Measurements from ENCODE around the gene ALK.

ALK gene

DNA sequence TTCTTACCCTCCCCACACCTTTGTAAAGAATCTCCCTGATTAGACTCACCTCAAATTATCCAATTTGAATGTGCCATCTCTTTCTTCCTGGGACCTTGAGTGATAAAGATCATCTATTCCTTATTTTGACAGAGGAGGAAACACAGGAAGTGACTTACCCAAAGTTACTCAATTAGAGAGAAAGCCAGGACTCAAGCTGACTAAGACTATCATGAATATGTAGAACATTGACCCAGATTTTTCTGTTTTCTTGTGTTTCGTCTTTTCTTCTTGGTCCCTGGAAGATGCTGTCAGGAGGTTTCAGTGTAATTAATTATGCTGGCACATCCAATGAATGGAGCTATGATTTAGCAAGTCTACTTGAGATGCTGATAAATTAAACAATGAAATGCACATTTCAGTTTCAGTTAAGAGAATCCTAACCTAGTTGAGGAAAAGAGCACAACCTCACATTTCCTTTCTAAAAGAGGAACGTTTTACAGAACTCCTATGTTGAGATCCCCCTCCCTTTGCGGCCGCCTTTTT, 425.8 kb downstream of the ALK start:
- Histone ChIP-seq H3K4me3 (ENCODE audit: low read depth, low read length) (no peak overlapping the region), H3K27me3 (ENCODE audit: control insufficient read depth, insufficient read depth, low read length) (no peaks in the 10 kb centered on the region), H3K27ac (ENCODE audit: low read depth, low read length) (no peak overlapping the region), H3K4me1 (ENCODE audit: control insufficient read depth, insufficient read depth, low read length) (no peaks in the 10 kb centered on the region), H3K36me3 (ENCODE audit: control insufficient read depth, insufficient read depth, low read length) (no peaks in the 10 kb centered on the region), H3K9me3 (ENCODE audit: control insufficient read depth, insufficient read depth, low read length) (no peaks in the 10 kb centered on the region), H3K9ac (ENCODE audit: low read depth, low read length) (no peak overlapping the region)

DNA sequence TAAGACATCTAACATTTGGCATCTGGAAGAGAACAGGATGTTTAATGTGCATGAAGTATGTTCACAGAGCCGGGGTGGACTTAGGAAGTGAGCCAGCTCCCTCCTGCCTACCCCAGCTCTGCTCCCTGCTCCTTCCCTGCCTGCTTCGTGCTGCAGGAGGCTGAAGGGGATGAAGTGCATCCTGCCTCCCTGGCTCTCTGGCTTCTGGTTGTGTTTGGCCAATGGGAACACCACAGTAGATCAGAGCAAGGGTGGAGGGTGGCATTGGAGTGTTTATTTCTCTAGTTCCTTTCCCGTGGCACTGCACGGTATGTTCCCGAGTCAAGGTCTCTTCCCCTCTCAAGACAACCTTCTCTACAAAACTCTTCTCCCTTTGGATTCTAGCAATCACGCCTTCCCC, 426.3 kb downstream of the ALK start:
- no peaks in the 10 kb centered on the region for H3K27me3 ChIP-seq (ENCODE audit: control insufficient read depth, insufficient read depth, low read length)
- H3K4me3 ChIP-seq (ENCODE audit: low read depth, low read length), result no peak overlapping the region
- no peaks in the 10 kb centered on the region for H3K4me1 ChIP-seq (ENCODE audit: control insufficient read depth, insufficient read depth, low read length)
- H3K9ac ChIP-seq (ENCODE audit: low read depth, low read length), result no peak overlapping the region
- H3K9me3 ChIP-seq (ENCODE audit: control insufficient read depth, insufficient read depth, low read length), result no peaks in the 10 kb centered on the region
- H3K36me3 ChIP-seq (ENCODE audit: control insufficient read depth, insufficient read depth, low read length), result no peaks in the 10 kb centered on the region
- no peak overlapping the region for H3K27ac ChIP-seq (ENCODE audit: low read depth, low read length)

DNA sequence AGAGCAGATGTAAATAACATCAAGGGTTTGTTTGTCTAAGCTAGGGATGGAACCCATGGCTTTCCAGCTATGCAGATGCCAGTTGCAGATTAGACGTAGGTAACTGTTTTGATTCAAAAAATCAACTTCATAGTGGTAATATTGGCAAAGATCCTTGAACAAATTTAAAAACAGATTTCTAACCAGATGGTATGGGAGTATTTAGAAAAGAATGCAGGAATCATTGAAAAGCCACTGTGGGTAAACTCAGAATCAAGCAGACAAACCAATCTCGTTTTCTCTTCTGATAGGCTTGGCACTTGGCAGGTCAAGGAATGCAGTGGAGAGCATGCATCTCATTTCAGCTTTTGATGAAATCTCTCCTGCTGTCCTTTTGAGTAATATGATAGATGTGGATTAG, 428.7 kb downstream of the ALK start:
- Histone ChIP-seq H3K4me3 (ENCODE audit: low read depth, low read length) (no peak overlapping the region), H3K27me3 (ENCODE audit: control insufficient read depth, insufficient read depth, low read length) (no peaks in the 10 kb centered on the region), H3K9ac (ENCODE audit: low read depth, low read length) (no peak overlapping the region), H3K27ac (ENCODE audit: low read depth, low read length) (no peak overlapping the region), H3K36me3 (ENCODE audit: control insufficient read depth, insufficient read depth, low read length) (no peaks in the 10 kb centered on the region), H3K4me1 (ENCODE audit: control insufficient read depth, insufficient read depth, low read length) (no peaks in the 10 kb centered on the region), H3K9me3 (ENCODE audit: control insufficient read depth, insufficient read depth, low read length) (no peaks in the 10 kb centered on the region)

DNA sequence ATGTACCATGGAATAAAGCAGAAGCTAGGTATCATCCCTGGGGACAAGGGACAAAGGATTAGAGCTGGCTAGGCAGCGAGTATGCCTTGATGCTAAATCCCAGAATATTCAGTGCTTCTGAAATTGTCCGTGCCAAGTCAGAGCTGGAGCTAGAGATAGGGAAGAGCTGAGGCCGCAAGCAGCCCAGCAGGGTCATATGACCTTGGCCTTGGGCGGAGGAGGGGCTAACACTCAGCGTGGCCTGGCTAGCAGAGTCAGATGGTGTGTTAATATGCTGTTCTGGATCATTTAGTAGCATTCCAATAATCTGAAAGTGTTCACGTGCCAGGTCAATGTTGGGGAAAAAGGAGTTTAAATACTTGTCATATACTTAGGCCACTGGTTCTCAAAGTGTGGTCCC, 431.3 kb downstream of the ALK start:
- Histone ChIP-seq H3K9me3 (ENCODE audit: control insufficient read depth, insufficient read depth, low read length) (no peaks in the 10 kb centered on the region), H3K9ac (ENCODE audit: low read depth, low read length) (no peak overlapping the region), H3K27ac (ENCODE audit: low read depth, low read length) (no peak overlapping the region), H3K27me3 (ENCODE audit: control insufficient read depth, insufficient read depth, low read length) (no peaks in the 10 kb centered on the region), H3K4me3 (ENCODE audit: low read depth, low read length) (no peak overlapping the region), H3K4me1 (ENCODE audit: control insufficient read depth, insufficient read depth, low read length) (no peaks in the 10 kb centered on the region), H3K36me3 (ENCODE audit: control insufficient read depth, insufficient read depth, low read length) (no peaks in the 10 kb centered on the region)

DNA sequence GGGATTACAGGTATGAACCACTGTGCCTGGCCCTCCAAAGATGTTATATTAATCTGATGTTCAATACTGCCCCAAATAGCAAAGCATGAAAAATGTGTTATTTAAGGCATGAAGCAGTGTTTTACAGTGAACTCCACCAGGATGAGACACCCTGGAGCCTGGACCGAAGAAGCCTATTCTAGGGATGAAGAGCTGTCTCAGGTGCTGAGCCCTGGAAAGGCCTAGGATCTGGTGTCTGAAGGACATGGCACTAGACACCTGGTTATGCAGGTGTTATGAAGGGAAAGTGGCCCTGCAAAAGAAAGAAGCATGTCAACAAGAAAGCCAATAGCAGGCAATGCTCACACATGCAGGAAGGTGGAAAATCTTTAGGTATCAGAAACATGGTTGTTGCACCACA, 431.8 kb downstream of the ALK start:
- Histone ChIP-seq H3K27ac (ENCODE audit: low read depth, low read length) (no peak overlapping the region), H3K4me3 (ENCODE audit: low read depth, low read length) (no peak overlapping the region), H3K9ac (ENCODE audit: low read depth, low read length) (no peak overlapping the region), H3K9me3 (ENCODE audit: control insufficient read depth, insufficient read depth, low read length) (no peaks in the 10 kb centered on the region), H3K36me3 (ENCODE audit: control insufficient read depth, insufficient read depth, low read length) (no peaks in the 10 kb centered on the region), H3K4me1 (ENCODE audit: control insufficient read depth, insufficient read depth, low read length) (no peaks in the 10 kb centered on the region), H3K27me3 (ENCODE audit: control insufficient read depth, insufficient read depth, low read length) (no peaks in the 10 kb centered on the region)

DNA sequence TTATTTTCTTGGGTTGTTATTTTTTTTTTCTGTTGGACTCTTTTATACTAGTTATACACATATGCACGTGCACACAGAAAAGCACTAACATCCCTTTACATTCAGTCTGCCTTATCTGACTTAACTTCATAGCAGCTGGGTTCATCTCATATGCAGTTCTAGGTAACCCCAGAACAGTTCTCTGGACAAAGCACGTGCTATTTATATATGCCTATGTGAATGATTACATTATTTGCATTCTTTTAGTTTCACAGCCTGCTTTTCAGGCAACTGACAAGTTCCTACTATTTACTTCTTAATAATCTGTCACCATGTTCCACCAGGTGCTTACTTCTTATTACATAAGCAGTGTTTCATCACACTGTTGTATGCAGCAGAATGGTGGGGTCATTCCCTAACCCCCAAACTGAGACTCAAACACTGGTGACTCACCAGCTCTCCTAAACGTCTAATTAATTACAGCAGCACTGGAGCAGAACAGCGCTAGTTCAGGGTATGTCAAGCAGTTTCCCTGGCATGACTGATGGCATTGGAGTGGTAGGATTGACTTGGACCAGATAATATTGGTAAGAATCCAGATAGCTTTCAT, 433.3 kb downstream of the ALK start:
- no peak overlapping the region for H3K27ac ChIP-seq (ENCODE audit: low read depth, low read length)
- H3K27me3 ChIP-seq (ENCODE audit: control insufficient read depth, insufficient read depth, low read length), result no peaks in the 10 kb centered on the region
- no peak overlapping the region for H3K4me3 ChIP-seq (ENCODE audit: low read depth, low read length)
- H3K9ac ChIP-seq (ENCODE audit: low read depth, low read length), result no peak overlapping the region
- H3K36me3 ChIP-seq (ENCODE audit: control insufficient read depth, insufficient read depth, low read length), result no peaks in the 10 kb centered on the region
- no peaks in the 10 kb centered on the region for H3K9me3 ChIP-seq (ENCODE audit: control insufficient read depth, insufficient read depth, low read length)
- no peaks in the 10 kb centered on the region for H3K4me1 ChIP-seq (ENCODE audit: control insufficient read depth, insufficient read depth, low read length)

DNA sequence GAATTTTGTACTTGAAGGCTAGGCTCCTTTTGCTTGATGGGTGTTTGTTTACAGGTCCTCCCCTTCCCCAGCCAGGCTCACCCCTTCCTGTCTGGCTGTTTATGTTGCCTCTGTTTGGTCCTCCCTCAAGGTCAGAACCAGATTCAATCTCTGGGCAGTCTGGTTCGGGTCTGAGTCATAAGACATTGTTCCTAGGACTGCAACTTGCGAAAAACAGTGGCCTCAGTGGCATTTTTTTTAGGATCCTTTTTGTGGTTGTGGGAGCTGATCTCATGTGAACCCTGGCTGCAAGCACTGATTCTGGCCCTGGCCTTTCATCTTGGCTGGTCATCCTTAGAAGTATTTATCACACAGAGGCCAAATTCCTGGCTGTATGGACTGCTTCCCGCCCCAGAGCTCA, 435.8 kb downstream of the ALK start:
- no peaks in the 10 kb centered on the region for H3K27me3 ChIP-seq (ENCODE audit: control insufficient read depth, insufficient read depth, low read length)
- H3K4me1 ChIP-seq (ENCODE audit: control insufficient read depth, insufficient read depth, low read length), result no peaks in the 10 kb centered on the region
- no peaks in the 10 kb centered on the region for H3K36me3 ChIP-seq (ENCODE audit: control insufficient read depth, insufficient read depth, low read length)
- no peak overlapping the region for H3K9ac ChIP-seq (ENCODE audit: low read depth, low read length)
- no peak overlapping the region for H3K27ac ChIP-seq (ENCODE audit: low read depth, low read length)
- no peaks in the 10 kb centered on the region for H3K9me3 ChIP-seq (ENCODE audit: control insufficient read depth, insufficient read depth, low read length)
- no peak overlapping the region for H3K4me3 ChIP-seq (ENCODE audit: low read depth, low read length)

DNA sequence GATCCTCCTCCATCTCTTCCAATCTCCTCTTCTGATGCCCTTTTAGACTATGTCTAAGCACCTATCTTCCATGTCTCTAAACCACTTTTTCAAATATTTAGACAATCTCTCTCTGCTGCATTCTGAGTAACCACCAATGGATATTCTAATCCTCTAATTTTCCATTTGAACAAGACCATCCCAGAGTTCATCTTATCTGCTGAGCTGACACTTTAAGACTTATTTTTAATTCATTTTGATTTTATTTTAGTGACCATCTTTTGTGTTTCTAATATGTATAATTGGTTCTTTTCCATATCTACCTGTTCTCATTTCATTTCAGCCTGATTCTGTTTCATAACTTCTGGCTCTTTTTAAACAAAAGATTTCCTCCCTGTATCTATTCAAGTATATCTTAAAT, 436.3 kb downstream of the ALK start:
- Histone ChIP-seq H3K9me3 (ENCODE audit: control insufficient read depth, insufficient read depth, low read length) (no peaks in the 10 kb centered on the region), H3K27me3 (ENCODE audit: control insufficient read depth, insufficient read depth, low read length) (no peaks in the 10 kb centered on the region), H3K36me3 (ENCODE audit: control insufficient read depth, insufficient read depth, low read length) (no peaks in the 10 kb centered on the region), H3K4me1 (ENCODE audit: control insufficient read depth, insufficient read depth, low read length) (no peaks in the 10 kb centered on the region), H3K27ac (ENCODE audit: low read depth, low read length) (no peak overlapping the region), H3K4me3 (ENCODE audit: low read depth, low read length) (no peak overlapping the region), H3K9ac (ENCODE audit: low read depth, low read length) (no peak overlapping the region)

DNA sequence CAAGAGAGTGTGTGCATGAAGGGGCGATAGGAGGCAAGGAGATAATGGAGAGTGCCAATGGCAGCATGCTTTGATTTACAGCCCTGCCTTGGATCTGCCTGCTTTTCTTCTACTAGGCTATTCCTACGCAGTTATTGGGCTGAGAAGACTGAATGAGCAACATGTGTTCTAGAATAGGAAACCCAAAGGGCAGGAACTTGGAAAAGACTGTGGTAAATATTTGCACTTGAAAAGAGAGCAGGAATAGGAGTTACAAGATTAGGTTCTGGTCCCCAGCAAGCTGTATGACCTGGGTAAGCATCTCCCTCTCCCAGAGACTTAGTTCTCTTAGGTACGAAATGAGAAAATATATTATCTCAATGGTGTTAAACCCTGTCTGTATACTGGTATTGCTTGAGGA, 438.5 kb downstream of the ALK start:
- Histone ChIP-seq H3K9ac (ENCODE audit: low read depth, low read length) (no peak overlapping the region), H3K4me1 (ENCODE audit: control insufficient read depth, insufficient read depth, low read length) (no peaks in the 10 kb centered on the region), H3K4me3 (ENCODE audit: low read depth, low read length) (no peak overlapping the region), H3K36me3 (ENCODE audit: control insufficient read depth, insufficient read depth, low read length) (no peaks in the 10 kb centered on the region), H3K27me3 (ENCODE audit: control insufficient read depth, insufficient read depth, low read length) (no peaks in the 10 kb centered on the region), H3K9me3 (ENCODE audit: control insufficient read depth, insufficient read depth, low read length) (no peaks in the 10 kb centered on the region), H3K27ac (ENCODE audit: low read depth, low read length) (no peak overlapping the region)

DNA sequence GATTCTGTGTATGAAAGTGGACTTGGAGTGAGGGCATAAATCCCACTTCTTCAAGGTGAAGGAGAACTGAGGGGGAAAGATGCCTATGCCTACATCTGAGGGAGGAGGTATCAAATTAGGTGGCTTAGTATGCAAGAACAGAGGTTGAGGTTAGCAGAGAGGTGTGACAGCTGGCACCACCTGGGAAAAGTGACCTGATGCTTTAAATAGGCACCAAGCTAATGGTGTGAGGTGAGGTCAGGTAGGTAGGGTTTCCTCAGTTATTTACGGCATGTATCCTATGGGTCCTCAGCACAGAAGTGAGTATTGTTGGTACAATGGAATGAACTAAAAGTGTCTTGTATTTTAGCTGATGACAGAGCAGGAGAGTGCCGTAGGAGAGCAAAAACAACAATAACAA, 439.0 kb downstream of the ALK start:
- no peaks in the 10 kb centered on the region for H3K27me3 ChIP-seq (ENCODE audit: control insufficient read depth, insufficient read depth, low read length)
- H3K27ac ChIP-seq (ENCODE audit: low read depth, low read length), result no peak overlapping the region
- no peaks in the 10 kb centered on the region for H3K36me3 ChIP-seq (ENCODE audit: control insufficient read depth, insufficient read depth, low read length)
- no peaks in the 10 kb centered on the region for H3K9me3 ChIP-seq (ENCODE audit: control insufficient read depth, insufficient read depth, low read length)
- H3K9ac ChIP-seq (ENCODE audit: low read depth, low read length), result no peak overlapping the region
- H3K4me3 ChIP-seq (ENCODE audit: low read depth, low read length), result no peak overlapping the region
- H3K4me1 ChIP-seq (ENCODE audit: control insufficient read depth, insufficient read depth, low read length), result no peaks in the 10 kb centered on the region

DNA sequence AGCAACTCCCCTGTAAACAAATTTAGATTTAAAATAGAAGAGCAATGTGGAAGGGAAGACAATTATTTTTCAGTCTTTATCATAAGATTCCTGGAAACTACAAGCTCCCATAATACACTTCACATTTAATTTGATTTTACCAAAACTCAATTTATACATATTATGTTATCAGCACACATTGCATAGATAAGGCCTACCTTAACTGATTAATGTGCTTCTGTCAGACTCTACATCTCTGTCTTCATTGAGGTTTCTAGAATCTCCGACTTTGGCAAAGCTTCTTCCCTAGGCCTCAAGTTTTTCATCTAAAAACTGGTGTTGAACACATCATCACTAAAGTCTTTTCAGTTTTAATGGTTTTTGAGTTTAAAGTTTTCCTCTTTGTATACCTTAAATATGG, 440.1 kb downstream of the ALK start:
- H3K27me3 ChIP-seq (ENCODE audit: control insufficient read depth, insufficient read depth, low read length), result no peaks in the 10 kb centered on the region
- no peaks in the 10 kb centered on the region for H3K36me3 ChIP-seq (ENCODE audit: control insufficient read depth, insufficient read depth, low read length)

DNA sequence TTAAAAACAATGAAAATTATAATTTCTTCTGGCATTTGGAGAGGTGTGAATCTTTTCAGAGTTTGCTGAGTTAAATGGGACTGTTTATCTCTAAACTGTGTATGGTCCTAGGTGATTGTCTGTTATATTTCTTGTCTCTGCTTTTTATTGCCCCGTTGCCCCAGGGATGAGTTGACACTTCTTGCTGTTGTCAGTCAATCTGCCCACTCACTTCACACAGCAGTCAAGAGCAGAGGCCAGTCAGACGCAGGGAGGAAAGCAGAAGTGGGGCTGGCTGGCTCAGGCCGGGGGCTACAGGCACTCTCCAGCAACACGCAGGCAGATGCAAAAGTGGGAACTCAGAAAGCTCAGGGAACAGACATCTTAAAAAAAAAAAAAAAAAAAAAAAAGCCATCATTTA, 441.0 kb downstream of the ALK start:
- H3K27ac ChIP-seq (ENCODE audit: low read depth, low read length), result no peak overlapping the region
- H3K4me1 ChIP-seq (ENCODE audit: control insufficient read depth, insufficient read depth, low read length), result no peaks in the 10 kb centered on the region
- no peak overlapping the region for H3K9ac ChIP-seq (ENCODE audit: low read depth, low read length)
- no peak overlapping the region for H3K4me3 ChIP-seq (ENCODE audit: low read depth, low read length)
- H3K27me3 ChIP-seq (ENCODE audit: control insufficient read depth, insufficient read depth, low read length), result no peaks in the 10 kb centered on the region
- no peaks in the 10 kb centered on the region for H3K36me3 ChIP-seq (ENCODE audit: control insufficient read depth, insufficient read depth, low read length)
- H3K9me3 ChIP-seq (ENCODE audit: control insufficient read depth, insufficient read depth, low read length), result no peaks in the 10 kb centered on the region

More for the DNA sequence above, 440.1 kb downstream of the ALK start:
- Histone ChIP-seq H3K4me3 (ENCODE audit: low read depth, low read length) (no peak overlapping the region), H3K27ac (ENCODE audit: low read depth, low read length) (no peak overlapping the region), H3K4me1 (ENCODE audit: control insufficient read depth, insufficient read depth, low read length) (no peaks in the 10 kb centered on the region), H3K9me3 (ENCODE audit: control insufficient read depth, insufficient read depth, low read length) (no peaks in the 10 kb centered on the region), H3K9ac (ENCODE audit: low read depth, low read length) (no peak overlapping the region)

All from HUES48 (cell line).